T-helper 1 cell treated with Interleukin-12 subunit alpha and Interleukin-12 subunit beta and Interleukin-4 antibody, amounts not matched to agents 30 μg/mL and 1 μg/mL, for 36 hours (primary cell): ENCODE measurements around the gene PPARA.

Experiments used
- H3K27ac Mint-ChIP-seq: one replicate; pipeline ENCODE4 v1.8.0; 2021; ENCODE audit warnings: mild to moderate bottlenecking, mixed read lengths
- H3K27me3 Mint-ChIP-seq: one replicate; pipeline ENCODE4 v1.8.0; 2021; ENCODE audit warnings: low read depth, mixed read lengths
- H3K36me3 Mint-ChIP-seq: one replicate; pipeline ENCODE4 v1.8.0; 2021; ENCODE audit warnings: low read depth, mixed read lengths
- H3K4me1 Mint-ChIP-seq: one replicate; pipeline ENCODE4 v1.8.0; 2021; ENCODE audit warnings: low read depth, mixed read lengths
- H3K4me3 Mint-ChIP-seq: one replicate; pipeline ENCODE4 v1.8.0; 2021; ENCODE audit warnings: mild to moderate bottlenecking, moderate library complexity, mixed read lengths
- H3K9me3 Mint-ChIP-seq: one replicate; pipeline ENCODE4 v1.8.0; 2021; ENCODE audit warnings: mixed read lengths

PPARA gene

DNA sequence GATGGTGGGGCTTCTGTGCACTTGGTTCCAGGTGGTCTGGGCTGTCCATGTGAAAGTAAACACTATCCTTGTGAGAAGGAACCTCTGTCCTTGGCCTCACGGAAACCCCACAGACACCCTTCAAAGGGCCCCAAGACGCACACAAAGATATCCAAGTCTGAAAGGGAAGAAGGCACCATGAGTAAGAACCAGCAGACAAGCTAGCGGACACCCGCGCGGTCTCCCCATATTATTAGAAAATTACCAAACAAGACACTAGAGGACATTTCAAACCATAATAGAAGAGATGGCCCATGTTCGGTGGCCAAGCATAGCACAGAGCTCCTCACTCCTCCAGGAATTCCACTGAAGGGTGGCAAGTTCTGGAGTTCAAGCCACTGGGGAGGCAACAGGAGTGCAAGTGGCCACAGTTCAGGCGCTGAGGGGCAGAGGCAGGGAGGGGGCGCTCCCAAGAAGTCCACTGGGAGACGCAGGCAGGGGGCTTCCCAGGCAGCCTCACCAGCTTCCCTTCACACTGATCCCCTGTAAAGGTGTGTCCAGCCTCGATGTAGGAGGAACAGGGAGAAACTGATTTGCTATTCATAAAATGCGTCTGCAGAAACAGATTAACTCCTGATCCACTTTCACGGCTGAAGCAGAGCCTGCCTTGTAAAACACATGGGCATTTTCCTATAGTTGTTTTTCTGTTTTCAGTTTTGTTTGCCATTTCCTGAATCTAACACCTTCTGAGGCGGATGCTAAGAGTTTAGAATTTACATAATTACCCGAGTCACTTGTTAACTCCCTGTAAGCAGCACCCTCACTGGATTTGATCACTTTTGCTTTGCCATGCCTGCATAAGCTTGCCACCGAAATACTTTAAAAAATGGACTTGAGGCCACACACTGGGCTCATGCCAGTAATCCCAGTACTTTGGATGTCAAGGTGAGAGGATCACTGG, 9.1 kb upstream of the PPARA start:
- H3K9me3 Mint-ChIP-seq = no peaks in the 10 kb centered on the region
- H3K27me3 Mint-ChIP-seq = peaks cover 20% of the 10 kb centered on the region
- no peak overlapping the region for H3K4me3 Mint-ChIP-seq
- H3K36me3 Mint-ChIP-seq = no peaks in the 10 kb centered on the region
- no peak overlapping the region for H3K27ac Mint-ChIP-seq
- no peaks in the 10 kb centered on the region for H3K4me1 Mint-ChIP-seq

DNA sequence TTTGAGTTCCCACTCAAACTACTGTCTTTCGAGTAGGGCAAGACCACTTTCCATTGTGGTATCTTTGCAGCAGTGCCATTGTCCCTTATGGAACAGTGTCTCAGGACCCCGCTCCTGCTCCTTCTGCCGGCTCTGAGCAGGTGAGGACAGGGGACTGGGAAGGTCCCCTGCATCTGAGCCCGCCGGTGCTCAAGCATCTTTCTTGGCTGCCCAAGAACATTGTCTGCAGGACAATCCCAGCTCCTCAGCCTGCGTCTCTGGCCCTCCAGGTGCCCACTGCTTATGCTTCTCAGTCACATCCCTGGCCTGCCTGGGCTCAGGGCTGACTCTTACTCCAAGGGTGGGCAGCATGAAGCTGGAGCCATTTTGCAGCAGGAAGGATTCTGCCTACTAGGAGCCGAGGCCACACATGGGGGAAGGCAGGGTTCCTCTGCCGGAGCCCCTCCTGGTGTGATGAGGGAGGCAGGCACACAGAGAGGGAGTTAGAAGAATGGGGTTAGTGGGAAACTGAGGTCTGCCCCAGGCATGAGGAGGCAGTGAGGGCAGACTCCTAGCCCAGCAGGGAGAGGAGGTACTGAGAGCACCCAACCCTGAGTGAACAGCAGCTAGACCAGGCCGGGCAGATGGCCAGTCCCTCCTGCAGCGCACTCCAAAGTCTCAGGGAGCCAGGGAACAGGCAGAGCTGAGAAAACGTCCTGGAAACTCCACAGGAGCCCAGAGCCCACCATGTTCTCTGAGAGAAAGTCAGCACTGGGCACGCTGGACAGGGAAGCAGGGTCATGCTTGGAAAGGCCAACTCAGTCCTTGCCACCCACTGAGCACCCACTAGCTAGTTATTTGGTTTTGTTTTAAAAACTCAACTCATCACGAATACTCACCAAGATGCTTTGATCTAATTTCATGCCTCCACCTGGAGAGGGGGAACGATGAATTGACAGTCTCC, 7.5 kb upstream of the PPARA start:
- peaks cover 36% of the 10 kb centered on the region for H3K27me3 Mint-ChIP-seq

GRCh38 chr22:46143491-46144147, 6.7 kb upstream of the PPARA start:
- Mint-ChIP-seq H3K4me3 (no peak overlapping the region), H3K27ac (peak overlapping the region; percentile 26), H3K9me3 (no peaks in the 10 kb centered on the region), H3K36me3 (no peaks in the 10 kb centered on the region), H3K27me3 (peaks cover 41% of the 10 kb centered on the region), H3K4me1 (no peaks in the 10 kb centered on the region)

More for the DNA sequence above, 7.5 kb upstream of the PPARA start:
- no peak overlapping the region for H3K27ac Mint-ChIP-seq
- no peak overlapping the region for H3K4me3 Mint-ChIP-seq
- no peaks in the 10 kb centered on the region for H3K9me3 Mint-ChIP-seq
- H3K36me3 Mint-ChIP-seq = no peaks in the 10 kb centered on the region
- H3K4me1 Mint-ChIP-seq = no peaks in the 10 kb centered on the region

DNA sequence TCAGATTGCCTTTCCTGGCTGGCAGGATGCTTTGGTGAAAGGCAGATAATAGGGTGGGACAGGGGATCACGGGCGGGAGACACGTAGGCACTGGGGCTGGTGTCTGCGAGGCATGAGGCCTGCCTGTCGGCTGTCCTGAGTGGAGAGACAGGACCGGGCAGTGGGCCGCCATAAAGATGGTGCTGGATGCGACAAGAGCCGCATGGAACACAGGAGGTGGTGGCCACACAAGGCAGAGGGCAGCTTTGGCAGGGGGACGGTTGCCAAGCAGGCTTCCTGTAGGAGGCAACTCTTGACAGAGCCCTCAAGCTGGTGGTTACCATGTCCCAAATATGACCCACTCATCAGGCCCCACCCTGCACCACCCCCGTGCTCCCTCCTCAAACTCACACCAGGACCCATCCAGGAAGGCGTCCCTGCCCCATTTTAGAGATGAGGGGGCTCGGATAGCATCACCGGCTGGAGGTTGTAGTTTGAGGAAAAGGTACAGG, 4.9 kb upstream of the PPARA start:
- Mint-ChIP-seq H3K27ac (no peak overlapping the region), H3K4me3 (no peak overlapping the region), H3K9me3 (no peaks in the 10 kb centered on the region), H3K36me3 (no peaks in the 10 kb centered on the region), H3K27me3 (peaks cover 50% of the 10 kb centered on the region), H3K4me1 (peaks cover 6% of the 10 kb centered on the region)

DNA sequence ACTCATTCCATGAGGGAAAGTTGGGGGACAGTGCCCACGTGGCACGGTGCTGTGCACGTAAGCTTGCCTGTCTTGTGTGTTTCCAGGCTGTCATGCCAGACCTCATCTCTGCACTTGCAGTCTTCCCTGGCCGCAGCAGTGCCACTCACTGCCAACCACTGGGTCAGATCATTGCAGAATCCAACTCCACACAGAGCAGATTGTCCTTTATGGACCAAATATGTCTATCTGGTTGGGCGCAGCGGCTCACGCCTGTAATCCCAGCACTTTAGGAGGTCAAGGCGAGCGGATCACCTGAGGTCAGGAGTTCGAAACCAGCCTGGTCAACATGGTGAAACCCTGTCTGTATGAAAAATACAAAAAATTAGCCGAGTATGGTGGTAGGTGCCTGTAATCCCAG, 4.4 kb upstream of the PPARA start:
- no peaks in the 10 kb centered on the region for H3K36me3 Mint-ChIP-seq
- H3K27me3 Mint-ChIP-seq = peaks cover 50% of the 10 kb centered on the region
- H3K4me3 Mint-ChIP-seq = no peak overlapping the region
- H3K4me1 Mint-ChIP-seq = peaks cover 6% of the 10 kb centered on the region
- H3K9me3 Mint-ChIP-seq = no peaks in the 10 kb centered on the region
- H3K27ac Mint-ChIP-seq = no peak overlapping the region

DNA sequence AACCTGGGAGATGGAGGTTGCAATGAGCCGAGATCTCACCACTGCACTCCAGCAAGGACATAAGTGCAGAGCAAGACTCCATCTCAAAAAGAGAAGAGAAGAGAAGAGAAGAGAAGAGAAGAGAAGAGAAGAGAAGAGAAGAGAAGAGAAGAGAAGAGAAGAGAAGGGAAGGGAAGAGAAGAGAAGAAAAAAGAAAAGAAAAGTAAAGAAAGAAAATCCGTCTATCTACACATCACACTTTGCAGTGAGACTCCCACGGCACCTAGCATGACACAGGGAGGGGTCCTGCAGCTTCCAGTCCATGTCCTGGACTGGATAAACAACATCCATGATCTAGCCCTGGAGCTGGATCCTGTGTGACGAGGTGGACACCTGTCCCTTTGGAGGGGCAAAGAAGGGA, 4.0 kb upstream of the PPARA start:
- Mint-ChIP-seq H3K4me3 (no peak overlapping the region), H3K36me3 (no peaks in the 10 kb centered on the region), H3K4me1 (peaks cover 6% of the 10 kb centered on the region)

GRCh38 chr22:46147061-46147460, 3.3 kb upstream of the PPARA start:
- H3K36me3 Mint-ChIP-seq = peaks cover 2% of the 10 kb centered on the region
- peaks cover 8% of the 10 kb centered on the region for H3K4me1 Mint-ChIP-seq
- no peak overlapping the region for H3K4me3 Mint-ChIP-seq
- H3K27ac Mint-ChIP-seq = no peak overlapping the region
- peaks cover 50% of the 10 kb centered on the region for H3K27me3 Mint-ChIP-seq
- H3K9me3 Mint-ChIP-seq = no peaks in the 10 kb centered on the region

More for the DNA sequence above, 4.0 kb upstream of the PPARA start:
- peaks cover 50% of the 10 kb centered on the region for H3K27me3 Mint-ChIP-seq
- H3K27ac Mint-ChIP-seq = peak overlapping the region; percentile 26
- H3K9me3 Mint-ChIP-seq = no peaks in the 10 kb centered on the region

DNA sequence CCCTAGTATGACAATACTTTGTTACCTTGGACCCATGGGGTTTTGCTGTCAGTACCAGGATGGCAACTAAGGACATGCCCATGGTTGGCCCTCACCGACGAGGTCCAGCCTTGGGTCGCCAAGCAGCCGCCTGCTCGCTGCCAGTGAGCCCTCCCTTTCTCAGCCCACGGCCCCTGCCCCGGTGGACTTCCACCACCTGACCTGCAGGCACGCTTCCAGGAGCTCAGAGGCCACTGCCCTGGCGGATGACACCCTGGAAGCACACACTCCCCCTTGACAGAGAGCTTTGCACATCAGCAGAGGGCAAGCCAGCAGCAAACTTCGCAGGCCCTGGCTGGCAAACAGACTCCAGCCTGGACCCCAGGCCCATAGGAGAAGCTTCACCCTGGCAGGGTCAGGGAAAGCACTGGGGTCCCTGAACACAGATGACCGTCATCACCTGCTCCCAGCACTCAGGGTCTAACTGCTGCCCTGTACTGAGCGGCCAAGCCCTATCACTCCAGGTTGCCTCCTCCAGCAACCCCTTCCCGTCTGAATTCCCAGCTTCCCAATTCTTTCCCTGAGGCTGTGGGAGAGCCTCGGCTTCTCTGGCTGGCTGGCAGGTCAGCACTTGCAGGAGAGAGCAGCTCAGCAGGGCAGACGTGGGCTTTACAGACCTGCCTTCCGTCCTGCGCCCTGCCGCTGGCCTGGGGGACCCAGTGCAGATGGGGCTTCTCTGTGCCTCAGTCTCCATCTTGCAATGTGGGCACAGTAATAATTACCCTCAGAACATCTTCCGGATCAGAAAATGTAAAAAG, 2.7 kb upstream of the PPARA start:
- Mint-ChIP-seq H3K27ac (no peak overlapping the region), H3K4me3 (no peak overlapping the region), H3K9me3 (no peaks in the 10 kb centered on the region), H3K36me3 (peaks cover 2% of the 10 kb centered on the region), H3K4me1 (peaks cover 12% of the 10 kb centered on the region), H3K27me3 (peaks cover 48% of the 10 kb centered on the region)

- H3K9me3 Mint-ChIP-seq = no peaks in the 10 kb centered on the region
- H3K4me3 Mint-ChIP-seq = no peak overlapping the region
- peaks cover 2% of the 10 kb centered on the region for H3K36me3 Mint-ChIP-seq
- peaks cover 12% of the 10 kb centered on the region for H3K4me1 Mint-ChIP-seq
- H3K27ac Mint-ChIP-seq = no peak overlapping the region
- peaks cover 46% of the 10 kb centered on the region for H3K27me3 Mint-ChIP-seq
These were observed 2.0 kb upstream of the PPARA start for GRCh38 chr22:46148336-46148735.

- peaks cover 12% of the 10 kb centered on the region for H3K4me1 Mint-ChIP-seq
- peak overlapping the region; percentile 81 for H3K4me3 Mint-ChIP-seq
- peaks cover 42% of the 10 kb centered on the region for H3K27me3 Mint-ChIP-seq
- peak overlapping the region; percentile 83 for H3K27ac Mint-ChIP-seq
- peaks cover 2% of the 10 kb centered on the region for H3K36me3 Mint-ChIP-seq
- H3K9me3 Mint-ChIP-seq = no peaks in the 10 kb centered on the region
These were observed 1.4 kb upstream of the PPARA start for GRCh38 chr22:46148816-46149511.

- Mint-ChIP-seq H3K27ac (no peak overlapping the region), H3K4me3 (peak overlapping the region; percentile 81), H3K27me3 (peaks cover 42% of the 10 kb centered on the region), H3K9me3 (no peaks in the 10 kb centered on the region), H3K4me1 (peaks cover 12% of the 10 kb centered on the region), H3K36me3 (peaks cover 2% of the 10 kb centered on the region)
These were observed 753 bp upstream of the PPARA start for GRCh38 chr22:46149512-46150033.

- peaks cover 12% of the 10 kb centered on the region for H3K4me1 Mint-ChIP-seq
- peaks cover 36% of the 10 kb centered on the region for H3K27me3 Mint-ChIP-seq
- H3K27ac Mint-ChIP-seq = peak overlapping the region; percentile 41
- H3K4me3 Mint-ChIP-seq = peak overlapping the region; percentile 75
- peaks cover 8% of the 10 kb centered on the region for H3K36me3 Mint-ChIP-seq
- H3K9me3 Mint-ChIP-seq = no peaks in the 10 kb centered on the region
These were observed 540 bp downstream of the PPARA start for GRCh38 chr22:46150655-46151477.
